Hypothalamus (tissue), 51 donors: ENCODE data around the gene SUMF1.
"Not testable (repeated sequence)": the region's sequence is repeated elsewhere in the genome, so short reads cannot be mapped to it uniquely, and the experiment has no call there.

ENCODE experiments used
- DNase-seq, 51 donors: peaks; one replicate each; lab custom pipeline; 2025; lab: John Stamatoyannopoulos, UW

Gene SUMF1

DNA sequence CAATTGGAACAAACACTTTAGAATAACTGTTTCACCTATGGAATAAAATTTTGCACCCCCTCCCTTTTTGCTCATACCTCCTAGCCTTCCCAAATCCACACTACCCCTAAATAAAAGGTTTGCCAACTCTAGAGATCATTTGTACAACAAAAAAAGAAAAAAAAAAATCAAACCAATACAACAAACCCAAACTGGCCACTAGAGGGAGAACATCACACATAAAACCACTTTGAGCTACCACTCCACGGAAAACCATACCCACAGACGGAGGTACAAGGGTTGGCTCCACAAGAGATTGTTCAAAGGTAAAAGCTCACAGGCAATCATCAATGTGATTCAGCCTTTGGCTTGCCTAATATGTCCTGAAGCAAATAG lies 116.3 kb downstream of the SUMF1 start:
- peak in 15 of 51 donors; percentile 1 to 71 (median 8) for DNase-seq

- no peak for DNase-seq
Measured at GRCh38 chr3:4343258-4343657, 123.8 kb downstream of the SUMF1 start.

- no peak for DNase-seq
Measured at GRCh38 chr3:4341336-4341675, 125.8 kb downstream of the SUMF1 start.

GRCh38 chr3:4340411-4341335 lies 126.4 kb downstream of the SUMF1 start:
- peak in 2 of 51 donors; percentile 5 to 41 for DNase-seq

- DNase-seq = no peak
Measured at GRCh38 chr3:4340077-4340410, 127.0 kb downstream of the SUMF1 start.

- DNase-seq = no peak
Measured at GRCh38 chr3:4338751-4339150, 128.3 kb downstream of the SUMF1 start.

- DNase-seq = no peak
Measured at GRCh38 chr3:4336850-4337546, 130.1 kb downstream of the SUMF1 start.

GRCh38 chr3:4335840-4336562 lies 131.1 kb downstream of the SUMF1 start:
- DNase-seq = no peak

- no peak for DNase-seq
Measured at GRCh38 chr3:4334548-4334947, 132.5 kb downstream of the SUMF1 start.

DNA sequence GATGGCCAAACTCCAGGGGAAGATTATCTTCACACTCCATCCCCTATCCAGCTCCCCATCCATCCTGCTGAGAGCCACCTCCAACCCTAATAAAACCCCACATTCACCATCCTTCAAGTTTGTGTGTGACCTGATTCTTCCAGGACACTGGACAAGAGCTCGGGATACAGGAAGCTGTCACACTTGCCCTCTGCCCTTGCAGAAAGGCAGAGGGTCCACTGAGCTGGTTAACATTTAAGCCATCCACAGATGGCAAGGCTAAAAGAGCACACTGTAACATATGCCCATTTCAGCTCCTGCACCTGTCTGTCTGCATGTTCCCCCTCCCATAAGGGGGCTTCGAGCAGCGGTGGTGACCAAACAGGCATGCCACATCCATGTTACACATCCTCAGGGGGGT lies 134.1 kb downstream of the SUMF1 start:
- no peak for DNase-seq

DNA sequence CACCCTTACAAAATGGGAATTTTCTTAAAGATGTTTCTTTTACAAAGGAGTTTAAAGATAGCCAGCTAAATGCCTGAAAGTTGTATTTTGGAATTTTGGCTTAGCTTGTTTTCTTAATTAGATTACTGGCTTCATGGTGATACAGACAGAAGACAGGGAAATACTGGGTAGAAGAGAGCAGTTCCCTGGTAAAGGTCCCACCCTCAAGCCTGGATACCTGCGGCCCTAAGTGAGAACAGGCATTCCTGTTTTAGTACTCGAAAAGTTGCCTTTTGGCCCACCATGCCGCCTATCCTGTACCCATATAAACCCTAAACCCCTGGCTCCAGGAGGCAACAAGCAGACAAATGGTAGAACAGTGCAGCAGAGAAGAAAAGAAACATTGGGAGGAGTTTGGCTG lies 134.5 kb downstream of the SUMF1 start:
- DNase-seq = no peak

GRCh38 chr3:4332111-4332510 lies 135.0 kb downstream of the SUMF1 start:
- no peak for DNase-seq

GRCh38 chr3:4329806-4330205 lies 137.3 kb downstream of the SUMF1 start:
- not testable (repeated sequence) for DNase-seq

GRCh38 chr3:4326868-4327267 lies 140.2 kb downstream of the SUMF1 start:
- no peak for DNase-seq

DNA sequence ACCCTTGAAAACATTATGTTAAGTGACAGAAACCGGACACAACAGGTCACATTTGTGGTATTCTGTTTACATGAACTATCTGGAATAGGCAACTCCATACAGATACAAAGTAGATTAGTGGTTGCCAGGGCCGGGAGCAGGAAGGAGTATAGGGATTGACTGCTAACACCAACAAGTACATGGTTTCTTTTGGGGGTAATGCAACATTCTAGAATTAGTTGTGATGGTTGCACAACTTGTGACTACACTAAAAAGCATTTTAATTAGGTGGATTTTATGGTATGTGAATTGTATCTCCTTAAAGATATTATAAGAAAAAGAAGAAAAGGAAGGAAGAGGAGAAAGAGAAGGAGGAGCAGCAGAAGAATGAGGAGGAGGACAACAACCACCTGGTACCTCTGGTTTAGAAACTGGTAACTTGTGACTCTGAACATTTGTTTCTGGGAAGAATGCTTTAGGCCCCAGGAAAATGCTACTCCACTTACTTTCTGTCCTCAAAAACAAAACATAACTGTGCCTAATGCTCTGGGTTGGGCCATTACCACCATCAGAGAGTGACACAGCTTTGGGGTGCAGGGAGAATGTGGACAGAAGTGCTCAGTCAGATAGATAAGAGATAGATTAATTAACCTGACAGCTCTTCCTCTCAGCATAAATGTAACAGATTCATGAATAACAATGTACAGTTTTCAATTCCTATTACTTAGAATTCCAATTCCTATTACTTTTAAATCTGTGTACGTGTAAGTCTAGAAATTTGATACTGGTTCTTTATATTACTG lies 143.6 kb downstream of the SUMF1 start:
- DNase-seq = no peak

DNA sequence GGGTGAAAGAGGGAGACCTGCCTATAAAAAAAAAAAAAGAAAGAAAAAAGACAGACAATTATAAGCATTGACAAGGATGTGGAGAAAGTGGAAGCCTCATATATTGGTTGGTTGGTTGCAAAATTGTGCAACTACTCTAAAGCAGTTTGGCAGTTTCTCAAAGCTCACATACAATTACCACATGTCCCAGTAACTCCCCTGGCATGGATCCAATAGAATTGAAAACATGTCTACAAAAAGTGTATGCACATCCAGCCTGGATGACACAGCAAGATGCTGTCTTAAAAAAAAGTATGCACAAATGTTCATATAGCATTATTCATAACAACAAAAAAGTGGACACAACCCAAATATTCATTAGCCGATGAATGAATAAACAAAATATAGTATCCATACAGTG lies 144.4 kb downstream of the SUMF1 start:
- DNase-seq = no peak

GRCh38 chr3:4321732-4322131 lies 145.3 kb downstream of the SUMF1 start:
- no peak for DNase-seq

GRCh38 chr3:4320096-4320911 lies 146.8 kb downstream of the SUMF1 start:
- DNase-seq = no peak

- no peak for DNase-seq
Measured at GRCh38 chr3:4314688-4315087, 152.4 kb downstream of the SUMF1 start.
